Measurements from ENCODE around the gene CFAP20. TPM values are rescaled to one million over a fixed set of nuclear protein-coding genes. Genes with fewer than 3 reads are reported as not detected.
"Not testable (repeated sequence)": the region's sequence is repeated elsewhere in the genome, so short reads cannot be mapped to it uniquely, and the experiment has no call there.

CFAP20 gene
- total RNA-seq, 6 donors from 2014 or later: 12.6 to 43.3 (median 26.4) TPM

DNA sequence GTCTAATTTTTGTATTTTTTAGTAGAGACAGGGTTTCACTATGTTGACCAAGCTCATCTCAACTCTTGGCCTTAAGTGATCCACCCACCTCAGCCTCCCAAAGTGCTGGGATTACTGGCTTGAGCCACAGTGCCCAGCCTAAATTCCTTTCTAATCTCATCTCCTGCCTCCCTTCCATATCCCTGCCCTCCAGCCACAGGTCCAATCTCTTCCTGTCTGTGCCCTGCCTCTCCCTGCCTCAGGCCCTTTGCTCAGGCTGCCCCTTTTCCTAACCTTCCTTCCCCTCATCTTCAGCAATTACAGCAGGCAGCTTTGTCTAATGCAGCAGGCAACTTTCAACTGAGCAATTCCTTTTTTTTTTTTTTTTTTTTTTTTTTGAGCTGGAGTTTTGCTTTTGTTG is 46.8 kb downstream of the CFAP20 start:
- Histone ChIP-seq H3K4me3 (no peak overlapping the region), H3K27me3 (no peaks in the 10 kb centered on the region), H3K9me3 (no peaks in the 10 kb centered on the region), H3K27ac (peak overlapping the region in 1 of 4 donors; percentile 38), H3K4me1 (peaks cover 0 to 12% (median 2%) of the 10 kb centered on the region in 4 donors), H3K36me3 (no peaks in the 10 kb centered on the region)
- ATAC-seq (ENCODE audit: low FRiP score in 2 of 2): no peak
- DNase-seq: no peak
- TF ChIP-seq CTCF (IDR thresholded peaks at IDR 0.05) (no peak), POLR2A (IDR thresholded peaks at IDR 0.05) (no peak), POLR2AphosphoS5 (IDR thresholded peaks at IDR 0.05) (no peak), EP300 (IDR thresholded peaks at IDR 0.05) (no peak)

DNA sequence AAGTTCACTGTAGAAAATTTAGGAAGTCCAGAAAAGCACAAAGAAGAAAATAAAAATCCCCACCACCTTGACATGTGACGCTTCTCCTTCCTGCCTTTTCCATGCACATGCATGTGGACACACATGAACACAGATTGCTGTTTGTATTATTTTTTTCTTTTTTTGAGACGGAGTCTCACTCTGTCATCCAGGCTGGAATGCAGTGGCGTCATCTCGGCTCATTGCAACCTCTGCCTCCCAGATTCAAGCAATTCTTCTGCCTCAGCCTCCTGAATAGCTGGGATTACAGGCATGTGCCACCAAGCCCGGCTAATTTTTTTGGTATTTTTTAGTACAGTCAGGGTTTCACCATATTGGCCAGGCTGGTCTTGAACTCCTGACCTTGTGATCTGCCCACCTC is 48.5 kb downstream of the CFAP20 start:
- H3K27ac ChIP-seq: peak overlapping the region in 3 of 4 donors; percentile 35 to 51 (median 49)
- H3K27me3 ChIP-seq; DNase-seq; H3K9me3 ChIP-seq; H3K4me3 ChIP-seq; H3K36me3 ChIP-seq; ATAC-seq (ENCODE audit: low FRiP score in 2 of 2): not testable (repeated sequence)
- 77 to 92% methylated on average over 5 of the region's 5 CpGs for WGBS, 2 donors
- H3K4me1 ChIP-seq: peaks cover 0 to 12% (median 2%) of the 10 kb centered on the region in 4 donors

- DNase-seq: no peak
- no peaks in the 10 kb centered on the region for H3K36me3 ChIP-seq
- TF ChIP-seq POLR2A (IDR thresholded peaks at IDR 0.05) (no peak), CTCF (IDR thresholded peaks at IDR 0.05) (no peak)
- no peak for ATAC-seq (ENCODE audit: low FRiP score in 2 of 2)
- 67 to 80% methylated on average over 8 of the region's 8 CpGs for WGBS, 2 donors
- no peak overlapping the region for H3K27ac ChIP-seq
- H3K4me1 ChIP-seq: peaks cover 0 to 12% (median 2%) of the 10 kb centered on the region in 4 donors
- no peak overlapping the region for H3K4me3 ChIP-seq
- H3K27me3 ChIP-seq: no peaks in the 10 kb centered on the region
- H3K9me3 ChIP-seq: peaks cover 0 to 5% (median 0%) of the 10 kb centered on the region in 4 donors
Measured at GRCh38 chr16:58077796-58078195, 51.4 kb downstream of the CFAP20 start.

DNA sequence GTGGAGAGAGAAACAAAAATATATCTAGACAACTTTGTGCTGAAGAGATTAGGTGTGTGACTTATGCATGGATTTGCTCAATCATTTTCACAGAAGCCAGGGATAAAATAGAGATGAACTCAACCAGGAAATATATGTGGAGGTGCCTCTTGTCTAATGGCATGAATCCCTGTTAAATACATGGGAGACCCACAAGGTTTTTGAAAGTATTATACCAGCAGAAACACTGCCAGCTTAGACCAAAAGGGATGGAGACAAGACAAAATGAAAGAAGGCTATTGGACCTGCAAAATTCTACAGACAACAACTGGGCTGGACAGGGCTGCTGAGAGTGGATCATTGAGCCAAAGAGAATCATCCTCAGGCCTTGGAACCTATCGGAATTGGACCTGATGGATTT is 52.7 kb downstream of the CFAP20 start:
- no peaks in the 10 kb centered on the region for H3K36me3 ChIP-seq
- 96 to 100% methylated on average over 1 of the region's 1 CpG for WGBS, 2 donors
- no peak overlapping the region for H3K27ac ChIP-seq
- peaks cover 0 to 12% (median 2%) of the 10 kb centered on the region in 4 donors for H3K4me1 ChIP-seq
- DNase-seq (no peak), ATAC-seq (ENCODE audit: low FRiP score in 2 of 2) (no peak)
- TF ChIP-seq EP300 (IDR thresholded peaks at IDR 0.05) (no peak), CTCF (IDR thresholded peaks at IDR 0.05) (no peak), POLR2A (IDR thresholded peaks at IDR 0.05) (no peak), POLR2AphosphoS5 (IDR thresholded peaks at IDR 0.05) (no peak)
- no peaks in the 10 kb centered on the region for H3K27me3 ChIP-seq
- H3K4me3 ChIP-seq: no peak overlapping the region
- H3K9me3 ChIP-seq: peaks cover 0 to 5% (median 0%) of the 10 kb centered on the region in 4 donors

- peaks cover 0 to 5% (median 0%) of the 10 kb centered on the region in 4 donors for H3K9me3 ChIP-seq
- H3K36me3 ChIP-seq: no peaks in the 10 kb centered on the region
- ATAC-seq (ENCODE audit: low FRiP score in 2 of 2): no peak
- peaks cover 0 to under 1% (median 0%) of the 10 kb centered on the region in 4 donors for H3K4me1 ChIP-seq
- WGBS, 2 donors: 70 to 86% methylated on average over 4 of the region's 4 CpGs
- no peak for DNase-seq
- H3K4me3 ChIP-seq: no peak overlapping the region
- H3K27ac ChIP-seq: no peak overlapping the region
- TF ChIP-seq EP300 (IDR thresholded peaks at IDR 0.05) (no peak), CTCF (IDR thresholded peaks at IDR 0.05) (no peak), POLR2AphosphoS5 (IDR thresholded peaks at IDR 0.05) (no peak)
- no peaks in the 10 kb centered on the region for H3K27me3 ChIP-seq
Measured at GRCh38 chr16:58074657-58075056, 54.5 kb downstream of the CFAP20 start.

DNA sequence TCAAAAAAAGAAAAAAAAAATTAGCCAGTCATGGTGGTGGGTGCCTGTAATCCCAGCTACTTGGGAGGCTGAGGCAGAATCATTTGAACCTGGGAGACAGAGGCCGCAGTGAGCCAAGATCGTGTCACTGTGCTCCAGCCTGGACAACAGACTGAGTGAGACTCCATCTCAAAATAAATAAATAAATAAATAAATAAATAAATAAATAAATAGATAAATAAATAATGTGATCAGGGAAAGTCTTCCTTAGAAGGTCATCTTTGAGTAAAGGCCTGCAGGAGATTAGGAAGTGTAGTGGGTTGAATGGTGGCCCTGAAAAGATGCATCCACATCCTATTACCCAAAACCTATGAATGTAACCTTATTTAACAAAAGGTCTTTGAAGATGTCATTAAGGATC is 56.1 kb downstream of the CFAP20 start:
- not testable (repeated sequence) for H3K9me3 ChIP-seq; H3K4me1 ChIP-seq; H3K4me3 ChIP-seq; H3K27me3 ChIP-seq; DNase-seq; H3K27ac ChIP-seq; H3K36me3 ChIP-seq; ATAC-seq (ENCODE audit: low FRiP score in 2 of 2)
- 98% methylated on average over 2 of the region's 2 CpGs for WGBS, 2 donors

- whole genome bisulfite sequencing, 2 donors: 87 to 92% methylated on average over 5 of the region's 5 CpGs
- not testable (repeated sequence) for H3K9me3 ChIP-seq; H3K36me3 ChIP-seq; H3K4me1 ChIP-seq; DNase-seq; H3K4me3 ChIP-seq; ATAC-seq (ENCODE audit: low FRiP score in 2 of 2); H3K27me3 ChIP-seq; H3K27ac ChIP-seq
Measured at GRCh38 chr16:58072134-58072533, 57.0 kb downstream of the CFAP20 start.
